ENCODE data around the gene GP1BB. TPM values are rescaled to one million over a fixed set of nuclear protein-coding genes. Genes with fewer than 3 reads are reported as not detected.

Gene GP1BB
- total RNA-seq, 1 experiment from 2014 or later: 4.3 TPM

DNA sequence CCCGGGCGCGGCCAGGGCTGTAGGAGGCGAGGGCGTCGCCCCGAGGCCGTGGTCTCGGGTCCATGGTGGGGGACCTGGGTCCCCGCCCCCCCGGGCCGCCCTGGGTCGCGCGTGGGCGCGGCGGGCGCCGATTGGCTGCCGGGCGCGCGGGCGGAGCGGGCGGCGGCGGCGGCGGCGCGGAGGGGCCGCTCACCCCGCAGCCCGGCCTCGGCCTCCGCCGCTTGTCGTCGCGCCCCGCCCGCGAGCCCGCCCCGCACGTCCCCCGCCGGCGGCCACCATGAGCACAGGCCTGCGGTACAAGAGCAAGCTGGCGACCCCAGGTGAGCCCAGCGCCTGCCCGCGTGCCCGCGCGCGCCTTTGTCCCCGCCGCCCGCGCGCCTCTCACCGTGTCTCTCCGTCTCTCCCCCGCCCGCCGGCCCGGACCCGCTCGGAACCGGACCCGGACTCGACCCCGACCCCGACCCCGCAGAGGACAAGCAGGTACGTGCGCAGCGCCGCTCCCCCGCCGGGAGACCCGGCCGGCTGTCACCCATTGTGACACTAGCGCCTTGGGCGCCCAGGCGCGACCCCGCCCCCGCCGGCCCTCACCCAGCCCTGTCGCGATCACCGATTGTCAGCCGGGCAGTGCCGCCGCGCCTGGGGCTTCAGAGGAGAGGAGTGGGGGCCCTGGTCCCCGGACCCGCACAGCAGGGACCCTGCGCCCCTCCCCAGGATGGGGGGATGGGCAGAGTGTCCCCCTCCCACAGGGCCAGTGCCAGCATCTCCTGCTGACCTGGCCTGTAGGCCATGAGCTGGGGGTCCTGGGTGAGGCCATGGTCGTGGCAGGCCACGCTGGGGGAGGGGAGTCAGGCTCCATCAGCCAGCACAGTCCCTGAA is 8.8 kb upstream of the GP1BB start, which contains the start of gene SEPTIN5:
TSS of gene SEPTIN5 (plus strand) at position 192 of the 876 bp plus-strand sequence. CDS start at position 278, 86 bp downstream.
- Mint-ChIP-seq H3K4me1 (peaks cover 15% of the 10 kb centered on the region), H3K36me3 (no peaks in the 10 kb centered on the region), H3K4me3 (peak within 1 kb of the TSS; percentile 68), H3K27me3 (ENCODE audit: low read depth) (peaks cover 54% of the 10 kb centered on the region), H3K9me3 (no peaks in the 10 kb centered on the region), H3K27ac (no peak within 1 kb of the TSS)
- ChIA-PET POLR2A (no interaction called here), CTCF (interaction anchor here (0.6 to 3.8 kb wide), 8 partner anchors 9 to 145 kb away, joined by 3 to 63 read pairs (median 12); partner anchors contain the start of gene GP1BB)
- no peak for ATAC-seq
- TF ChIP-seq MAX (CRISPR knock-in tag; IDR thresholded peaks at IDR 0.05): 0 out of 2 replicates have a peak, but pooled peaks have one; percentile 4
- TF ChIP-seq, protein P1, sequence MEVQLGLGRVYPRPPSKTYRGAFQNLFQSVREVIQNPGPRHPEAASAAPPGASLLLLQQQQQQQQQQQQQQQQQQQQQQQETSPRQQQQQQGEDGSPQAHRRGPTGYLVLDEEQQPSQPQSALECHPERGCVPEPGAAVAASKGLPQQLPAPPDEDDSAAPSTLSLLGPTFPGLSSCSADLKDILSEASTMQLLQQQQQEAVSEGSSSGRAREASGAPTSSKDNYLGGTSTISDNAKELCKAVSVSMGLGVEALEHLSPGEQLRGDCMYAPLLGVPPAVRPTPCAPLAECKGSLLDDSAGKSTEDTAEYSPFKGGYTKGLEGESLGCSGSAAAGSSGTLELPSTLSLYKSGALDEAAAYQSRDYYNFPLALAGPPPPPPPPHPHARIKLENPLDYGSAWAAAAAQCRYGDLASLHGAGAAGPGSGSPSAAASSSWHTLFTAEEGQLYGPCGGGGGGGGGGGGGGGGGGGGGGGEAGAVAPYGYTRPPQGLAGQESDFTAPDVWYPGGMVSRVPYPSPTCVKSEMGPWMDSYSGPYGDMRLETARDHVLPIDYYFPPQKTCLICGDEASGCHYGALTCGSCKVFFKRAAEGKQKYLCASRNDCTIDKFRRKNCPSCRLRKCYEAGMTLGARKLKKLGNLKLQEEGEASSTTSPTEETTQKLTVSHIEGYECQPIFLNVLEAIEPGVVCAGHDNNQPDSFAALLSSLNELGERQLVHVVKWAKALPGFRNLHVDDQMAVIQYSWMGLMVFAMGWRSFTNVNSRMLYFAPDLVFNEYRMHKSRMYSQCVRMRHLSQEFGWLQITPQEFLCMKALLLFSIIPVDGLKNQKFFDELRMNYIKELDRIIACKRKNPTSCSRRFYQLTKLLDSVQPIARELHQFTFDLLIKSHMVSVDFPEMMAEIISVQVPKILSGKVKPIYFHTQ (CRISPR knock-in tag; IDR thresholded peaks at IDR 0.05): no peak
- no peak for TF ChIP-seq GRHL2 (CRISPR knock-in tag; IDR thresholded peaks at IDR 0.05; ENCODE audit: insufficient replicate concordance, severe bottlenecking)
- TF ChIP-seq, protein P2, sequence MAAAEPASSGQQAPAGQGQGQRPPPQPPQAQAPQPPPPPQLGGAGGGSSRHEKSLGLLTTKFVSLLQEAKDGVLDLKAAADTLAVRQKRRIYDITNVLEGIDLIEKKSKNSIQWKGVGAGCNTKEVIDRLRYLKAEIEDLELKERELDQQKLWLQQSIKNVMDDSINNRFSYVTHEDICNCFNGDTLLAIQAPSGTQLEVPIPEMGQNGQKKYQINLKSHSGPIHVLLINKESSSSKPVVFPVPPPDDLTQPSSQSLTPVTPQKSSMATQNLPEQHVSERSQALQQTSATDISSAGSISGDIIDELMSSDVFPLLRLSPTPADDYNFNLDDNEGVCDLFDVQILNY (CRISPR knock-in tag; IDR thresholded peaks at IDR 0.05): peak; percentile 63; the same call in 1 of the 2 replicates
- no peak for TF ChIP-seq ETV6 (CRISPR knock-in tag; IDR thresholded peaks at IDR 0.05)
- TF ChIP-seq IRF1 (CRISPR knock-in tag; IDR thresholded peaks at IDR 0.05): peak; percentile 59; the same call in 1 of the 2 replicates
- peak; percentile 70; the same call in 1 of the 2 replicates for TF ChIP-seq ZNF281 (CRISPR knock-in tag; IDR thresholded peaks at IDR 0.05)
- no peak for TF ChIP-seq ZNF219 (CRISPR knock-in tag; IDR thresholded peaks at IDR 0.05; ENCODE audit: borderline replicate concordance)
- TF ChIP-seq, protein P3, sequence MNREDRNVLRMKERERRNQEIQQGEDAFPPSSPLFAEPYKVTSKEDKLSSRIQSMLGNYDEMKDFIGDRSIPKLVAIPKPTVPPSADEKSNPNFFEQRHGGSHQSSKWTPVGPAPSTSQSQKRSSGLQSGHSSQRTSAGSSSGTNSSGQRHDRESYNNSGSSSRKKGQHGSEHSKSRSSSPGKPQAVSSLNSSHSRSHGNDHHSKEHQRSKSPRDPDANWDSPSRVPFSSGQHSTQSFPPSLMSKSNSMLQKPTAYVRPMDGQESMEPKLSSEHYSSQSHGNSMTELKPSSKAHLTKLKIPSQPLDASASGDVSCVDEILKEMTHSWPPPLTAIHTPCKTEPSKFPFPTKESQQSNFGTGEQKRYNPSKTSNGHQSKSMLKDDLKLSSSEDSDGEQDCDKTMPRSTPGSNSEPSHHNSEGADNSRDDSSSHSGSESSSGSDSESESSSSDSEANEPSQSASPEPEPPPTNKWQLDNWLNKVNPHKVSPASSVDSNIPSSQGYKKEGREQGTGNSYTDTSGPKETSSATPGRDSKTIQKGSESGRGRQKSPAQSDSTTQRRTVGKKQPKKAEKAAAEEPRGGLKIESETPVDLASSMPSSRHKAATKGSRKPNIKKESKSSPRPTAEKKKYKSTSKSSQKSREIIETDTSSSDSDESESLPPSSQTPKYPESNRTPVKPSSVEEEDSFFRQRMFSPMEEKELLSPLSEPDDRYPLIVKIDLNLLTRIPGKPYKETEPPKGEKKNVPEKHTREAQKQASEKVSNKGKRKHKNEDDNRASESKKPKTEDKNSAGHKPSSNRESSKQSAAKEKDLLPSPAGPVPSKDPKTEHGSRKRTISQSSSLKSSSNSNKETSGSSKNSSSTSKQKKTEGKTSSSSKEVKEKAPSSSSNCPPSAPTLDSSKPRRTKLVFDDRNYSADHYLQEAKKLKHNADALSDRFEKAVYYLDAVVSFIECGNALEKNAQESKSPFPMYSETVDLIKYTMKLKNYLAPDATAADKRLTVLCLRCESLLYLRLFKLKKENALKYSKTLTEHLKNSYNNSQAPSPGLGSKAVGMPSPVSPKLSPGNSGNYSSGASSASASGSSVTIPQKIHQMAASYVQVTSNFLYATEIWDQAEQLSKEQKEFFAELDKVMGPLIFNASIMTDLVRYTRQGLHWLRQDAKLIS (CRISPR knock-in tag; IDR thresholded peaks at IDR 0.05; ENCODE audit: borderline replicate concordance): no peak
- peak; percentile 50 for TF ChIP-seq HMGXB4 (CRISPR knock-in tag; IDR thresholded peaks at IDR 0.05)
- TF ChIP-seq ZNF423 (CRISPR knock-in tag; IDR thresholded peaks at IDR 0.05): peak; percentile 33; the same call in 1 of the 2 replicates
- no peak for DNase-seq (ENCODE audit: low spot score)

All from WTC11 (cell line).